MM.1S (cell line): ENCODE results near the gene GNLY.
"Not testable (repeated sequence)": the region's sequence is repeated elsewhere in the genome, so short reads cannot be mapped to it uniquely, and the experiment has no call there.

Experiments
- DNase-seq: peaks from one replicate; pipeline ENCODE4 v3.0.0-alpha.2; 2015
- H2AFZ ChIP-seq: fragments of 300-600 bp; sonication (generic); 2 replicates; pipeline ENCODE4 v1.6.0; 2016; ENCODE audit warnings: antibody characterized with exemption, low read length
- H3F3A ChIP-seq: fragments of 300-600 bp; sonication (generic); 2 replicates; pipeline ENCODE4 v1.6.1; 2016; ENCODE audit warnings: mild to moderate bottlenecking, antibody characterized with exemption, low read length, moderate library complexity, mixed read lengths; ENCODE audit not compliant: insufficient read depth
- H3K27ac ChIP-seq: fragments of 300-600 bp; sonication (generic); 2 replicates; pipeline ENCODE4 v1.5.1; 2016; ENCODE audit warnings: mild to moderate bottlenecking, low read length
- H3K27me3 ChIP-seq: fragments of 300-600 bp; sonication (generic); replicated peaks from 2 replicates; pipeline ENCODE4 v1.6.0; 2016; ENCODE audit warnings: low read length; ENCODE audit not compliant: insufficient read depth
- H3K36me3 ChIP-seq: fragments of 300-600 bp; sonication (generic); replicated peaks from 2 replicates; pipeline ENCODE4 v1.6.1; 2016; ENCODE audit warnings: mild to moderate bottlenecking, low read length, mixed read lengths; ENCODE audit not compliant: insufficient read depth
- H3K4me1 ChIP-seq: fragments of 300-600 bp; sonication (generic); 2 replicates; pipeline ENCODE4 v1.6.1; 2016; ENCODE audit warnings: low read length, mixed read lengths
- H3K4me2 ChIP-seq: fragments of 300-600 bp; sonication (generic); 2 replicates; pipeline ENCODE4 v1.6.0; 2016; ENCODE audit warnings: low read depth, low read length
- H3K4me3 ChIP-seq: fragments of 300-600 bp; sonication (generic); 2 replicates; pipeline ENCODE4 v1.5.1; 2016; ENCODE audit warnings: low read length, mixed read lengths
- H3K79me2 ChIP-seq: fragments of 300-600 bp; sonication (generic); 2 replicates; pipeline ENCODE4 v1.6.1; 2016; ENCODE audit warnings: mixed run types, low read length, mixed read lengths
- H3K9ac ChIP-seq: fragments of 300-600 bp; sonication (generic); 2 replicates; pipeline ENCODE4 v1.6.1; 2016; ENCODE audit warnings: low read length, mixed read lengths
- H3K9me2 ChIP-seq: fragments of 300-600 bp; sonication (generic); replicated peaks from 2 replicates; pipeline ENCODE4 v1.6.1; 2016; ENCODE audit warnings: mild to moderate bottlenecking, low read length, mixed read lengths; ENCODE audit not compliant: insufficient read depth
- H3K9me3 ChIP-seq: fragments of 300-600 bp; sonication (generic); replicated peaks from 2 replicates; pipeline ENCODE4 v1.6.1; 2016; ENCODE audit warnings: mild to moderate bottlenecking, low read length, mixed read lengths; ENCODE audit not compliant: insufficient read depth
- H4K20me1 ChIP-seq: fragments of 300-600 bp; sonication (generic); 2 replicates; pipeline ENCODE4 v1.6.1; 2016; ENCODE audit warnings: mild to moderate bottlenecking, low read length, moderate library complexity, mixed read lengths; ENCODE audit not compliant: insufficient read depth
- CTCF ChIP-seq: fragments of 300-600 bp; sonication (generic); IDR thresholded peaks from 2 replicates; pipeline ENCODE4 v1.5.1; 2016; ENCODE audit warnings: antibody characterized with exemption, low read length, mixed read lengths
- EZH2 ChIP-seq: fragments of 300-600 bp; sonication (generic); optimal IDR thresholded peaks from 2 replicates; pipeline ENCODE3; 2017; ENCODE audit warnings: low read depth, mild to moderate bottlenecking, antibody characterized with exemption, low read length, mixed read lengths
- EZH2phosphoT487 ChIP-seq: fragments of 300-600 bp; sonication (generic); IDR thresholded peaks from 2 replicates; pipeline ENCODE4 v1.6.1; 2018; ENCODE audit warnings: antibody characterized with exemption, low read length

The GNLY gene

DNA sequence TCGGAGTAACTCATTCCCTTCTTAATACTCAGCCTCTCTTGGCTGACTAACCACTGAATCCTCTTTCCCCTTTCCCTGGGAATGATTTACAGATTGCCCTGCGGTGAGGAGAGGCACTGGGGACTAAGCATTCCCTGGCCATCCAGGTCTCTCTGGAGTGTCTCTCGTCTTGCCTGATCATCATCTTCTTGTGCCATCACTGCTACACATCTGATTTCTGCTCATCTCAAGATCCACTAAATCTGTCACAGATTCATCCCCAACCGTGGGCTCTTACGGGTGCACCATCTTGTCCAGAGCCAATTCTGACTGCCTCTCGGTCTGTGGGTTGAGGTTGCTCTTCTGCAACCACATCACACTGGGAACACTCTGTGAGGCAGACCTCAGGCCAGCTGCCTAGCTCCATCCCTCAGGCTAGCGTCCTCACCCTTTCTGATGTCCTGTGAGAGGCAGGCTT lies 38.2 kb upstream of the GNLY start:
- H3K9me2 ChIP-seq = no peaks in the 10 kb centered on the region
- no peak for DNase-seq
- no peaks in the 10 kb centered on the region for H3K27me3 ChIP-seq
- no peak overlapping the region for H3K4me3 ChIP-seq
- H3K36me3 ChIP-seq = no peaks in the 10 kb centered on the region
- TF ChIP-seq EZH2phosphoT487 = no peak
- no peak for TF ChIP-seq EZH2
- TF ChIP-seq CTCF = no peak
- H2AFZ ChIP-seq = no peak overlapping the region
- no peak overlapping the region for H3K4me2 ChIP-seq
- no peaks in the 10 kb centered on the region for H3K4me1 ChIP-seq
- no peaks in the 10 kb centered on the region; the same call in 1 of the 2 replicates for H3F3A ChIP-seq
- no peak overlapping the region for H3K9ac ChIP-seq
- H4K20me1 ChIP-seq = 0 out of 2 replicates have a peak, but pooled peaks cover 3% of the 10 kb centered on the region
- no peaks in the 10 kb centered on the region for H3K9me3 ChIP-seq
- no peak overlapping the region for H3K27ac ChIP-seq
- H3K79me2 ChIP-seq = no peaks in the 10 kb centered on the region

DNA sequence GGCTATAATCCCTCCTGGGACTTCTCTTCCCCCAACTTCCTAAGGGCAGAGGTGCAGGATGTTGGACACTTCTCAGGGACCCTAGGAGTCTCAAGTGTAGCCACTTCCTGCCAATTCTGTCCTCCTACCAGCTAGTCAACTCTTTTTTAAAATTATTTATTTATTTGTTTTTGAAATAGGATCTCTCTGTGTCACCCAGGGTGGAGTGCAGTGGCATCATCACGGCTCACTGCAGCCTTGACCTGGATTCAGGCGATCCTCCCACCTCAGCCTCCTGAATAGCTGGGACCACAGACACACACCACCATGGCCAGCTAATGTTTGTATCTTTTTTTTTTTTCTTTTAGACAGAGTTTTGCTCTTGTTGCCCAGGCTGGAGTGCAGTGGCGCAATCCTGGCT lies 37.7 kb upstream of the GNLY start:
- no peaks in the 10 kb centered on the region for H3K27me3 ChIP-seq
- H2AFZ ChIP-seq = no peak overlapping the region
- H3K4me1 ChIP-seq = no peaks in the 10 kb centered on the region
- H3K36me3 ChIP-seq = no peaks in the 10 kb centered on the region
- no peak for DNase-seq
- no peaks in the 10 kb centered on the region for H3K79me2 ChIP-seq
- H3F3A ChIP-seq = no peaks in the 10 kb centered on the region; the same call in 1 of the 2 replicates
- no peak for TF ChIP-seq CTCF
- TF ChIP-seq EZH2 = no peak
- no peak for TF ChIP-seq EZH2phosphoT487
- H3K9me2 ChIP-seq = no peaks in the 10 kb centered on the region
- no peak overlapping the region for H3K9ac ChIP-seq
- no peak overlapping the region for H3K4me3 ChIP-seq
- H3K9me3 ChIP-seq = no peaks in the 10 kb centered on the region
- H4K20me1 ChIP-seq = 0 out of 2 replicates have a peak, but pooled peaks cover 3% of the 10 kb centered on the region
- H3K4me2 ChIP-seq = no peak overlapping the region
- no peak overlapping the region for H3K27ac ChIP-seq

DNA sequence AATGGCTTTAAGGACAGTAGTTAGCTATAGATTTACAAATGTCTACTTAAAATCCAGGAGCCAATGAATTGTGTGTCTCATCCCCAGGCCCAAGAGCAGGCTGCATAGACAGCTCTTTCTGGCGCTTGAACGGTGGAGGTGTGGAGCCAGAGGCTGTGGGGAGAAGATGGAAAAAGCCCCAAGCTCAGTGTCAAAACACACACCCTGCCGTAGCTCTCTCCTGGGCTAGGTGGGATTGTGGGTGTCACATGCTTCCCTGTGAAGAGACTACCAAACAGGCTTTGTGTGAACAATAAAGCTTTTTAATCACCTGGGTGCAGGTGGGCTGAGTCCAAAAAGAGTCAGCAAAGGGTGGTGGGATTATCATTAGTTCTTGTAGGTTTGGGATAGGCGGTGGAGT lies 36.8 kb upstream of the GNLY start:
- not testable (repeated sequence) for H2AFZ ChIP-seq, H3K27me3 ChIP-seq, H3K9me2 ChIP-seq, H3K4me3 ChIP-seq, H3F3A ChIP-seq, DNase-seq, H3K4me1 ChIP-seq, H3K27ac ChIP-seq, H3K9ac ChIP-seq, H3K9me3 ChIP-seq, H3K79me2 ChIP-seq, H3K36me3 ChIP-seq, H4K20me1 ChIP-seq, H3K4me2 ChIP-seq

- no peak for DNase-seq
Measured at GRCh38 chr2:85659324-85659981, 34.7 kb upstream of the GNLY start.

GRCh38 chr2:85660301-85660700 lies 33.9 kb upstream of the GNLY start:
- not testable (repeated sequence) for H4K20me1 ChIP-seq, H3K27me3 ChIP-seq, DNase-seq, H3F3A ChIP-seq, H3K79me2 ChIP-seq, H3K27ac ChIP-seq, H2AFZ ChIP-seq, H3K36me3 ChIP-seq, H3K9me3 ChIP-seq, H3K4me2 ChIP-seq, H3K9me2 ChIP-seq, H3K4me1 ChIP-seq, H3K9ac ChIP-seq, H3K4me3 ChIP-seq

More at GRCh38 chr2:85659324-85659981, 34.7 kb upstream of the GNLY start:
- Histone ChIP-seq H3K9ac (no peak overlapping the region), H3K27me3 (no peaks in the 10 kb centered on the region), H3K4me3 (no peak overlapping the region), H3K9me2 (no peaks in the 10 kb centered on the region), H3K4me2 (no peak overlapping the region), H3K79me2 (no peaks in the 10 kb centered on the region), H3K27ac (no peak overlapping the region), H3K4me1 (no peaks in the 10 kb centered on the region), H3K36me3 (no peaks in the 10 kb centered on the region), H3F3A (no peaks in the 10 kb centered on the region; the same call in 1 of the 2 replicates), H3K9me3 (no peaks in the 10 kb centered on the region), H2AFZ (no peak overlapping the region), H4K20me1 (no peaks in the 10 kb centered on the region)
- TF ChIP-seq EZH2 = no peak
- TF ChIP-seq CTCF = no peak
- TF ChIP-seq EZH2phosphoT487 = no peak
